ENCODE measurements around the gene LDLRAD2.

Gene LDLRAD2

GRCh38 chr1:21830792-21831453 lies 18.9 kb downstream of the LDLRAD2 start:
- no peaks in the 10 kb centered on the region for H3K79me2 ChIP-seq (ENCODE audit: low read length)
- no peaks in the 10 kb centered on the region for H4K20me1 ChIP-seq (ENCODE audit: insufficient read depth, low read length)
- H3K27ac ChIP-seq (ENCODE audit: low read length), result no peak overlapping the region
- no peaks in the 10 kb centered on the region for H3K27me3 ChIP-seq (ENCODE audit: low read depth, low read length)
- H3K4me1 ChIP-seq (ENCODE audit: low read length), result no peaks in the 10 kb centered on the region
- no peak overlapping the region for H3K9ac ChIP-seq (ENCODE audit: low read length)
- no peak overlapping the region for H2AFZ ChIP-seq (ENCODE audit: low read depth, low read length)
- no peaks in the 10 kb centered on the region for H3K9me3 ChIP-seq (ENCODE audit: insufficient read depth, low read length)
- TF ChIP-seq, protein P1, sequence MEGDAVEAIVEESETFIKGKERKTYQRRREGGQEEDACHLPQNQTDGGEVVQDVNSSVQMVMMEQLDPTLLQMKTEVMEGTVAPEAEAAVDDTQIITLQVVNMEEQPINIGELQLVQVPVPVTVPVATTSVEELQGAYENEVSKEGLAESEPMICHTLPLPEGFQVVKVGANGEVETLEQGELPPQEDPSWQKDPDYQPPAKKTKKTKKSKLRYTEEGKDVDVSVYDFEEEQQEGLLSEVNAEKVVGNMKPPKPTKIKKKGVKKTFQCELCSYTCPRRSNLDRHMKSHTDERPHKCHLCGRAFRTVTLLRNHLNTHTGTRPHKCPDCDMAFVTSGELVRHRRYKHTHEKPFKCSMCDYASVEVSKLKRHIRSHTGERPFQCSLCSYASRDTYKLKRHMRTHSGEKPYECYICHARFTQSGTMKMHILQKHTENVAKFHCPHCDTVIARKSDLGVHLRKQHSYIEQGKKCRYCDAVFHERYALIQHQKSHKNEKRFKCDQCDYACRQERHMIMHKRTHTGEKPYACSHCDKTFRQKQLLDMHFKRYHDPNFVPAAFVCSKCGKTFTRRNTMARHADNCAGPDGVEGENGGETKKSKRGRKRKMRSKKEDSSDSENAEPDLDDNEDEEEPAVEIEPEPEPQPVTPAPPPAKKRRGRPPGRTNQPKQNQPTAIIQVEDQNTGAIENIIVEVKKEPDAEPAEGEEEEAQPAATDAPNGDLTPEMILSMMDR (IDR thresholded peaks at IDR 0.05; ENCODE audit: low read depth, low read length), result no peak
- no peak for TF ChIP-seq EZH2phosphoT487 (IDR thresholded peaks at IDR 0.05; ENCODE audit: low read depth)
- no peak overlapping the region for H3K4me2 ChIP-seq (ENCODE audit: low read length)
- no peak overlapping the region for H3K4me3 ChIP-seq (ENCODE audit: low read length)
- H3K36me3 ChIP-seq (replicated peaks; ENCODE audit: low read depth, low read length), result peaks cover 18% of the 10 kb centered on the region

- Histone ChIP-seq H3K4me3 (ENCODE audit: low read length) (no peak overlapping the region), H2AFZ (ENCODE audit: low read depth, low read length) (no peak overlapping the region), H3K4me1 (ENCODE audit: low read length) (no peaks in the 10 kb centered on the region), H4K20me1 (ENCODE audit: insufficient read depth, low read length) (no peaks in the 10 kb centered on the region), H3K79me2 (ENCODE audit: low read length) (no peaks in the 10 kb centered on the region), H3K27ac (ENCODE audit: low read length) (no peak overlapping the region), H3K36me3 (replicated peaks; ENCODE audit: low read depth, low read length) (peaks cover 18% of the 10 kb centered on the region), H3K9ac (ENCODE audit: low read length) (no peak overlapping the region), H3K4me2 (ENCODE audit: low read length) (no peak overlapping the region), H3K27me3 (ENCODE audit: low read depth, low read length) (no peaks in the 10 kb centered on the region), H3K9me3 (ENCODE audit: insufficient read depth, low read length) (no peaks in the 10 kb centered on the region)
- no peak for TF ChIP-seq EZH2phosphoT487 (IDR thresholded peaks at IDR 0.05; ENCODE audit: low read depth)
- TF ChIP-seq, protein P1 (IDR thresholded peaks at IDR 0.05; ENCODE audit: low read depth, low read length), result no peak
These were observed 19.4 kb downstream of the LDLRAD2 start for GRCh38 chr1:21831454-21831970.

- Histone ChIP-seq H3K9me3 (ENCODE audit: insufficient read depth, low read length) (no peaks in the 10 kb centered on the region), H3K27ac (ENCODE audit: low read length) (no peak overlapping the region), H3K4me1 (ENCODE audit: low read length) (no peaks in the 10 kb centered on the region), H3K27me3 (ENCODE audit: low read depth, low read length) (no peaks in the 10 kb centered on the region), H3K9ac (ENCODE audit: low read length) (no peak overlapping the region), H3K4me3 (ENCODE audit: low read length) (no peak overlapping the region), H4K20me1 (ENCODE audit: insufficient read depth, low read length) (no peaks in the 10 kb centered on the region), H3K4me2 (ENCODE audit: low read length) (no peak overlapping the region), H2AFZ (ENCODE audit: low read depth, low read length) (no peak overlapping the region), H3K36me3 (replicated peaks; ENCODE audit: low read depth, low read length) (peaks cover 18% of the 10 kb centered on the region), H3K79me2 (ENCODE audit: low read length) (no peaks in the 10 kb centered on the region)
- TF ChIP-seq, protein P1 (IDR thresholded peaks at IDR 0.05; ENCODE audit: low read depth, low read length), result no peak
- no peak for TF ChIP-seq EZH2phosphoT487 (IDR thresholded peaks at IDR 0.05; ENCODE audit: low read depth)
These were observed 21.4 kb downstream of the LDLRAD2 start for GRCh38 chr1:21833392-21833976.

DNA sequence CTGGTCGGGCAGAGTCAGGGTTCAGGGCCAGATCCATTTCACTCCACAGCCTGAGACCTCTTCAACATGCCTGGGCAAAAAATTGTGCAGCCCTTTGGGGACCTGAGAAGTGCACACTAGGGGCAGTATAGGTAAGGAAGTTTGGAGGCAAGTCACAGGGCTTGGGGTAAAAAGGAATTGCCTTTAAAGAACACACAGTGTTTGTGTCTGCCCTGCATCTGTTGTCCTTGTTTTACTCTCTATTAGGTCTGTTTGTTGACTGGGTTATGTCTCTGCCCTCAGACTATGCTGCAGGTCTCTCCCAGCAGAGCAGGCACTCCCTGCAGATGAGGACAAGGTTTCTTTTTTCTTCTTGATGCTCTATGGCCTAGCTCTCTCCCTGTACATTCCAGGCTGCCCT lies 22.0 kb downstream of the LDLRAD2 start:
- no peak overlapping the region for H3K4me3 ChIP-seq (ENCODE audit: low read length)
- H3K9me3 ChIP-seq (ENCODE audit: insufficient read depth, low read length), result no peaks in the 10 kb centered on the region
- no peaks in the 10 kb centered on the region for H3K4me1 ChIP-seq (ENCODE audit: low read length)
- no peak overlapping the region for H3K9ac ChIP-seq (ENCODE audit: low read length)
- peaks cover 18% of the 10 kb centered on the region for H3K36me3 ChIP-seq (replicated peaks; ENCODE audit: low read depth, low read length)
- no peak for TF ChIP-seq EZH2phosphoT487 (IDR thresholded peaks at IDR 0.05; ENCODE audit: low read depth)
- TF ChIP-seq, protein P1 (IDR thresholded peaks at IDR 0.05; ENCODE audit: low read depth, low read length), result no peak
- H3K4me2 ChIP-seq (ENCODE audit: low read length), result no peak overlapping the region
- H3K27me3 ChIP-seq (ENCODE audit: low read depth, low read length), result no peaks in the 10 kb centered on the region
- H3K27ac ChIP-seq (ENCODE audit: low read length), result no peak overlapping the region
- no peaks in the 10 kb centered on the region for H3K79me2 ChIP-seq (ENCODE audit: low read length)
- H4K20me1 ChIP-seq (ENCODE audit: insufficient read depth, low read length), result no peaks in the 10 kb centered on the region
- H2AFZ ChIP-seq (ENCODE audit: low read depth, low read length), result no peak overlapping the region

Data from OCI-LY3 (cell line).